Measurements from ENCODE around the gene PRKCZ. TPM values are rescaled to one million over a fixed set of nuclear protein-coding genes. Genes with fewer than 3 reads are reported as not detected.

Gene PRKCZ
- total and polyA plus RNA-seq, 9 of the 15 experiments (the other 6 are each of a cell fraction or from before 2014, with no cell fraction given): 0.07 to 3.1 (median 1.3) TPM

- TF ChIP-seq CBX1 (IDR thresholded peaks at IDR 0.05; ENCODE audit: low read depth) (no peak), E2F1 (CRISPR knock-in tag; IDR thresholded peaks at IDR 0.05) (no peak), PKNOX1 (IDR thresholded peaks at IDR 0.05) (no peak), NCOA2 (IDR thresholded peaks at IDR 0.05; ENCODE audit: partially characterized antibody in 2 of 2) (no peak), MLLT1 (IDR thresholded peaks at IDR 0.05) (no peak)
Observed at GRCh38 chr1:2169200-2169836, 119.1 kb downstream of the PRKCZ start (continued).

- no TSS peak for BruUV-seq (replicated peaks)
- Histone ChIP-seq H3K36me3 (ENCODE audit: control insufficient read depth, insufficient read depth, low read length) (no peaks in the 10 kb centered on the region), H3K9me3 (replicated peaks; ENCODE audit: control insufficient read depth, insufficient read depth, low read depth, low read length) (no peaks in the 10 kb centered on the region; the same call in 1 of the 2 replicates), H3K9me1 (ENCODE audit: control insufficient read depth, insufficient read depth, low read length) (peaks cover 6% of the 10 kb centered on the region), H3K4me2 (ENCODE audit: insufficient read depth, low read length) (no peak overlapping the region), H3K4me1 (replicated peaks in 1 of 2; ENCODE audit: control insufficient read depth in 2 of 2, insufficient read depth in 2 of 2, low read length in 2 of 2) (peaks cover 10 to 56% of the 10 kb centered on the region in 2 experiments; a peak in 4 of 5 replicates), H3K27ac (ENCODE audit: extremely low read depth, low read depth, low read length) (no peak overlapping the region), H3K79me2 (ENCODE audit: control insufficient read depth, insufficient read depth, low read length) (no peaks in the 10 kb centered on the region), H3K4me3 (no peak overlapping the region), H2AFZ (ENCODE audit: low read depth, low read length) (no peak overlapping the region), H3K27me3 (ENCODE audit: control insufficient read depth in 2 of 2, insufficient read depth in 2 of 2, low read length in 2 of 2) (peaks cover 46 to 85% of the 10 kb centered on the region in 2 experiments), H4K20me1 (replicated peaks; ENCODE audit: control insufficient read depth, insufficient read depth, low read length) (no peaks in the 10 kb centered on the region; the same call in 1 of the 2 replicates), H3K9ac (ENCODE audit: insufficient read depth in 1 of 2, low read depth in 2 of 2, low read length in 2 of 2) (no peak overlapping the region)
- no peak for FAIRE-seq
- intact Hi-C loops (cut with micrococcal nuclease): no loop called here
- WGBS (ENCODE audit: insufficient coverage, low coverage, missing lambda C conversion rate): 7% methylated on average over 11 of the region's 11 CpGs
- TF ChIP-seq CXXC5 (CRISPR knock-in tag; IDR thresholded peaks at IDR 0.05) (no peak), MEF2D (tag; conservative IDR thresholded peaks at IDR 0.05; ENCODE audit: low read depth) (no peak), NELFE (IDR thresholded peaks at IDR 0.05; ENCODE audit: insufficient read depth, insufficient read length) (no peak), ZNF408 (CRISPR knock-in tag; IDR thresholded peaks at IDR 0.05; ENCODE audit: low read depth) (no peak), FOXJ3 (CRISPR knock-in tag; IDR thresholded peaks at IDR 0.05) (no peak), ZNF75A (CRISPR knock-in tag; IDR thresholded peaks at IDR 0.05) (no peak), PPARD (CRISPR knock-in tag; IDR thresholded peaks at IDR 0.05) (no peak), EP300 (IDR thresholded peaks at IDR 0.05; ENCODE audit: low read length) (no peak), U2AF1 (optimal IDR thresholded peaks at IDR 0.05; ENCODE audit: low read depth, low read length) (no peak)
- ChIA-PET POLR2A (no interaction called here), CTCF (ENCODE audit: low intra/inter-chr PET ratio) (no interaction called here)
- in situ Hi-C loops (cut with MboI): no loop called here
- ATAC-seq: no peak
- DNase-seq (ENCODE audit: extremely low read depth in 1 of 4, low spot score in 3 of 4): no peak
Observed at GRCh38 chr1:2170211-2170610, 120.0 kb downstream of the PRKCZ start.
